Neuron (in vitro differentiated cells): ENCODE data around the gene OR52D1.

Experiments
- H2AFZ ChIP-seq: one replicate; pipeline ENCODE4 v1.6.1; 2013; ENCODE audit warnings: low read depth, mild to moderate bottlenecking, inconsistent platforms, low read length, moderate library complexity
- H3K27me3 ChIP-seq: one replicate; pipeline ENCODE4 v1.6.1; 2013; ENCODE audit warnings: low read length; ENCODE audit not compliant: insufficient read depth
- H3K36me3 ChIP-seq: one replicate; pipeline ENCODE4 v1.6.1; 2013; ENCODE audit warnings: low read length; ENCODE audit not compliant: insufficient read depth
- H3K4me1 ChIP-seq: one replicate; pipeline ENCODE4 v1.6.1; 2013; ENCODE audit warnings: low read length; ENCODE audit not compliant: insufficient read depth
- H3K4me3 ChIP-seq: 2 replicates; pipeline ENCODE4 v1.5.1; 2013; ENCODE audit warnings: mild to moderate bottlenecking, low read length, moderate library complexity
- H3K9me3 ChIP-seq: one replicate; pipeline ENCODE4 v1.6.1; 2013; ENCODE audit warnings: low read length

OR52D1 gene

GRCh38 chr11:5524756-5525155 is 36.3 kb downstream of the OR52D1 start:
- H2AFZ ChIP-seq, result no peak overlapping the region
- H3K27me3 ChIP-seq, result peaks cover 4% of the 10 kb centered on the region
- no peak overlapping the region for H3K4me3 ChIP-seq
- H3K36me3 ChIP-seq, result no peaks in the 10 kb centered on the region
- no peaks in the 10 kb centered on the region for H3K9me3 ChIP-seq
- H3K4me1 ChIP-seq, result no peaks in the 10 kb centered on the region

GRCh38 chr11:5527716-5528115 is 39.2 kb downstream of the OR52D1 start:
- Histone ChIP-seq H3K9me3 (no peaks in the 10 kb centered on the region), H3K4me3 (no peak overlapping the region), H3K4me1 (no peaks in the 10 kb centered on the region), H3K27me3 (peaks cover 4% of the 10 kb centered on the region), H3K36me3 (no peaks in the 10 kb centered on the region), H2AFZ (no peak overlapping the region)

GRCh38 chr11:5528495-5528894 is 40.0 kb downstream of the OR52D1 start:
- Histone ChIP-seq H3K27me3 (peaks cover 4% of the 10 kb centered on the region), H3K4me1 (no peaks in the 10 kb centered on the region), H3K36me3 (no peaks in the 10 kb centered on the region), H3K4me3 (no peak overlapping the region), H3K9me3 (no peaks in the 10 kb centered on the region), H2AFZ (no peak overlapping the region)

GRCh38 chr11:5531053-5531831 is 42.8 kb downstream of the OR52D1 start:
- Histone ChIP-seq H3K9me3 (no peaks in the 10 kb centered on the region), H3K4me1 (no peaks in the 10 kb centered on the region), H2AFZ (no peak overlapping the region), H3K27me3 (peaks cover 3% of the 10 kb centered on the region), H3K36me3 (no peaks in the 10 kb centered on the region), H3K4me3 (no peak overlapping the region)

- H3K4me3 ChIP-seq, result no peak overlapping the region
- no peaks in the 10 kb centered on the region for H3K36me3 ChIP-seq
- H3K27me3 ChIP-seq, result no peaks in the 10 kb centered on the region
- H3K9me3 ChIP-seq, result no peaks in the 10 kb centered on the region
- H3K4me1 ChIP-seq, result no peaks in the 10 kb centered on the region
- H2AFZ ChIP-seq, result no peak overlapping the region
These were observed 45.6 kb downstream of the OR52D1 start for GRCh38 chr11:5534046-5534445.

- Histone ChIP-seq H3K36me3 (no peaks in the 10 kb centered on the region), H3K4me3 (no peak overlapping the region)
These were observed 48.0 kb downstream of the OR52D1 start for GRCh38 chr11:5536482-5536881.

More at GRCh38 chr11:5536482-5536881, 48.0 kb downstream of the OR52D1 start:
- Histone ChIP-seq H3K4me1 (no peaks in the 10 kb centered on the region), H3K9me3 (no peaks in the 10 kb centered on the region), H2AFZ (no peak overlapping the region), H3K27me3 (no peaks in the 10 kb centered on the region)
